ENCODE measurements around the gene ZFYVE28.
"Not testable (repeated sequence)": the region's sequence is repeated elsewhere in the genome, so short reads cannot be mapped to it uniquely, and the experiment has no call there.

ZFYVE28 gene

DNA sequence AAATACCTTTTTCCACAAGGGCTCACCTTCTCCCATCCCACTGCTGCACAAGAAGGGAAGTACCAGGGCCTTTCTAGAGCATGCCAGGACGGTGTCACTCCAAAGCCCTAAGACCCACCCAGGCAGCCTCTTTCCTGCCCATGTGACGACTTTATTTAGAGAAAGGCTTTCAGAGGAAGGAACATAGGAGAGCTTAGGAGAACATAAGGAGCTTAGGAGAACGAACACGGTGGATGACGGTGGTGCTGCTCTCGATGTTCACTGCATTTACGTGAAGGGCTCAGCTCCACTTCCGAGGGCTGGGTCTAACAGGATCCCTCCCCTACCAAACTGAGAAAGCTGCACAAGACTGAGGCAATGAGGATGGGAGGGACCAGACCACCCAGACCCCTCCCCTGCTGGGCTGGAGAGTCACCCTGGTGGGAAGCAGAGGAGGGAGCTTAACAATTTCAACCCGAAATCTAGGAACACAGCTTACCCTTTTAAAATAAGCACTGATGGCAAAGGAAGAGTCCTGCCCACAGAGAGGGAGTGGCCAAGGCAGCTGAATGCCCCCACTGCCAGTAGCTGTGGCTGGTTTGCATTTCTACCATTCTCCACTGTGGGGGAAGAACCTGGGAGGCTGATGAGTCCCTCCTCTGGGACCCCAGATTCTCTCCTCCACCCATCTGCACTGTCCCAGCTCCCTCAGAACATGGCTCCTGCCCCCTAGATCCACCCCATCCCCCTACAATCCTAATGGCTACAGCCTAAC, 29.8 kb downstream of the ZFYVE28 start:
- no peak for DNase-seq

GRCh38 chr4:2387829-2388228, 30.6 kb downstream of the ZFYVE28 start:
- no peak for DNase-seq

DNA sequence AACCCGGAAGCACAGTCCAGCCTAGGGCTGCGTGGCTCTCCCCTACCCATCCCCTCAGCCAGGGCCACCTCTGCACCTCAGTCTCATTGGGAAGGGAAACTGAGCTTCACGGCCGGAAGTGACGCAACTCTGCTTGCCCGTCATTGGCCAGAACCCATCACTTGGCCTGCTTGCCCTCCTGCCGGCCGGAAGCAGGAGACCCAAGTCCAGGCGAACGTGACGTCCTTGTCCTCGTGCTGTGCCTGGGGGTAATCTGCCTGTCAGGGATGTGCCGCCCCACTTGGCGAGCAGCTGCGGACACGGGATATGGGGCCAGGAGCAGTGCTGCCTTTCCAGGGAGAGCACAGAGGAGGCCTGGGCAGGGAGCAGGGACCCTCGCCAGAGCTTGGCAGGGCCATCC, 31.2 kb downstream of the ZFYVE28 start:
- DNase-seq: no peak

DNA sequence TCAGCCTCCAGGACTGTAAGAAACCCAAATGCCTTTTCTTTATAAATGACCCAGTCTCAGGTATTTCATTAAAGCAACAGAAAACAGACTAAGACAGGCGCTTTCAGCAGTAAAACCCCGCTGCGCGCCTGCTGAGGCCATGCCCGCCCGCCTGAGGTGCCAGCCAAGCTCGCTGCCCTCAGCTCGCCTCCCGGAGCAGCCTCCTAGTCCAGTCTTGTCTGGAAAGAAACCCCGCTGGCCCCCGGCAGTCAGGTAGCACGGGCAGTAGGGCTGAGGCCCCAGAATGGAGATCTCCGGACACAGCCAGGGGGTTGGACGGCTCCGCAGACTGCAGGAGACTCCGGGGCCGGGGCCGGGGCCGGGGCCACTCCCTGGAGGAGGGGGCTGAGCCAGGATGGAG, 31.7 kb downstream of the ZFYVE28 start:
- DNase-seq: no peak

GRCh38 chr4:2385516-2385915, 32.9 kb downstream of the ZFYVE28 start:
- no peak for DNase-seq

- no peak for DNase-seq
Observed at GRCh38 chr4:2384245-2384644, 34.2 kb downstream of the ZFYVE28 start.

- DNase-seq: no peak
Observed at GRCh38 chr4:2383760-2384159, 34.7 kb downstream of the ZFYVE28 start.

GRCh38 chr4:2383220-2383631, 35.2 kb downstream of the ZFYVE28 start:
- not testable (repeated sequence) for DNase-seq

DNA sequence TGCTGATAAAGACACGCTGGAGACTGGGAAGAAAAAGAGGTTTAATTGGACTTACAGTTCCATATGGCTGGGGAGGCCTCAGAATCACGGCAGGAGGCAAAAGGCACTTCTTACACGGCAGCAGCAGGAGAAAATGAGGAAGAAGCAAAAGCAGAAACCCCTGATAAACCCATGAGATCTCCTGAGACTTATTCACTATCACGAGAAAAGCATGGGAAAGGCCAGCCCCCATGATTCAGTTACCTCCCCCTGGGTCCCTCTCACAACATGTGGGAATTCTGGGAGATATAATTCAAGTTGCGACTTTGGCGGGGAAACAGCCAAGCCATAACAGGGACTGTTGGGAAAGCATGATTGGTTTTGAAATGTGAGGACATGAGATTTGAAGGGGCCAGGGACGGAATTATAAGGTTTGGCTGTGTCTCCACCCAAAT, 35.7 kb downstream of the ZFYVE28 start:
- not testable (repeated sequence) for DNase-seq

- not testable (repeated sequence) for DNase-seq
Observed at GRCh38 chr4:2380589-2380988, 37.9 kb downstream of the ZFYVE28 start.

DNA sequence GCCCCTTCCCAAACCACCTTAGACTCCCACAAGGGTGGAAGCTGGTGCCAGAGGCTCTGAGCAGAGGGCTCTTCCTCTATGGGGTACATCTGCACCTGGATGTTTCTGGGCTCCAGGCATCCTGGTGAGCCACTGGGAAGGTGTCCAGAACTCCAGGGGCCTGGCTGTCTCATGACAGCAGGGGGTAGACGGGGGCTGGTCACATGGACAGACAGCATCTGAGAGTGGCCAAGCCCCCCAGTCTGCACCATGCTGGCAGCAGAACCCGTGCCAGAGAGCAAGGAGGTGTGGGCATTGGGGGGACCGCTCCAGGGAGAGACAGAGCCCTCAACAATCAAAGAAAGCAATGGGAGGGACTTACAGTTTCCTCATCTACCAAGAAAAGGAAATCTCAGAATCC, 39.5 kb downstream of the ZFYVE28 start:
- no peak for DNase-seq

GRCh38 chr4:2378401-2378800, 40.0 kb downstream of the ZFYVE28 start:
- no peak for DNase-seq

GRCh38 chr4:2377241-2377640, 41.2 kb downstream of the ZFYVE28 start:
- DNase-seq: no peak

DNA sequence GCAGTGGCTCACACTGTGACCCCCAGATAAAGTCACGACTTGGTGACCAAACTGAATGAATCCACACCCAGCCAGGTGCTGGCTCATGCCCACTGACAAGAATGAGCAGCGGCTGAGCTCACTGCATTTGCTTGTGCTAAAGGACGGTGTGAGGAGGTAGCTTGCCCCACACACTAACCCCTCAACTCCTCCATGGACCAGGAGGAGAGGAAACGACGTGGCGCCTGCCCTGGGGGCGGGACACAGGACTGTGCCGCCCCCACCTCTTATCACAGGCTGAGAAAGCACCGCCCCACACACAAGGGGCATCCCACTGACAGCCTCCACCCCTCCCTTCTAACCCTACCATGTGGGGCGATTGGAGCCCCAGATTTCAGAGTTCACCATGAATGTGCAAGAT, 43.0 kb downstream of the ZFYVE28 start:
- no peak for DNase-seq

DNA sequence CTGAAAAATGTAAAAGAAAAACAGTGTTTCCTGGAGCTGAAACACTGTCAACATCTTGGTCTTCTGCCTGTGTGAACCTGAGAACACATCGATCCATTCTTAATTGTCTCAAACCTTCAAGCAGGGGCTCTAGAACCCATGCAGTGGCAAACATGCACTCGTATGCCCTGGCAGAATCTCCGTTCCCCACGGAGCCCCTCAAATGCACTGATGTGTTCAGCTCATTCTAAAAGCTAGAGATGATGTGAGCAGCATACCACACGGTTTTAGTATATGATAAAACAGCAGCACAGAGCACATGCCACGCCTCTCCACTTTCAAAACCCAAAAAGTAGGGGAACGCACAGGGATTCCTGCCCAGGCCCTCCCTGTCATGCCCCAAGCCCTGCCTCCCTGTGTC, 44.9 kb downstream of the ZFYVE28 start:
- no peak for DNase-seq

DNA sequence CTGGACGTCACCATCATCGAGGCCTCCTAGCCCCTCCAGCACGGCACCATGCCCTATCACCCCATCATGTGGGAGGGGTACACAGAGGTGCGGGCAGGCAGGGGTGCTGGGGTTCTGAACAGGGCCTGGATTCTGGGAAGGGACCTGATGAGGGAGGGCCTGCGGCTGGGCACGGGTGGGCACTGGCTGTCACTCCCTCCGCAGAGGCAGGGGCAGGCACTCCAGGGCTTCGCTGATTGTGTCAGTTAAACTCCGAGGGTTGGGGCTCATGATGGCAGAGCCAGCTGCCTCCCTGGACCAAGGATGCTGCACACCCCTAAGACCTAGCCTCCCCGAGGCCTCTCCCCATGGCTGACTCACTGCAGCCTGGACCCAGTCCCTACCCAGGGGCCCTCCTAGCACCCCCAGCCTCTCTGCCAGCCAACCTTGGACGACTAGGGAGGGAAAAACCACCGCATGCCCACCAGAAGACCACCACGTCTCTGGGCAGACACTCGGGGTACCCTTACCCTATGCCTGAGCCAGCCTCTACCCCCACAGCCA, 45.9 kb downstream of the ZFYVE28 start:
- no peak for DNase-seq

DNA sequence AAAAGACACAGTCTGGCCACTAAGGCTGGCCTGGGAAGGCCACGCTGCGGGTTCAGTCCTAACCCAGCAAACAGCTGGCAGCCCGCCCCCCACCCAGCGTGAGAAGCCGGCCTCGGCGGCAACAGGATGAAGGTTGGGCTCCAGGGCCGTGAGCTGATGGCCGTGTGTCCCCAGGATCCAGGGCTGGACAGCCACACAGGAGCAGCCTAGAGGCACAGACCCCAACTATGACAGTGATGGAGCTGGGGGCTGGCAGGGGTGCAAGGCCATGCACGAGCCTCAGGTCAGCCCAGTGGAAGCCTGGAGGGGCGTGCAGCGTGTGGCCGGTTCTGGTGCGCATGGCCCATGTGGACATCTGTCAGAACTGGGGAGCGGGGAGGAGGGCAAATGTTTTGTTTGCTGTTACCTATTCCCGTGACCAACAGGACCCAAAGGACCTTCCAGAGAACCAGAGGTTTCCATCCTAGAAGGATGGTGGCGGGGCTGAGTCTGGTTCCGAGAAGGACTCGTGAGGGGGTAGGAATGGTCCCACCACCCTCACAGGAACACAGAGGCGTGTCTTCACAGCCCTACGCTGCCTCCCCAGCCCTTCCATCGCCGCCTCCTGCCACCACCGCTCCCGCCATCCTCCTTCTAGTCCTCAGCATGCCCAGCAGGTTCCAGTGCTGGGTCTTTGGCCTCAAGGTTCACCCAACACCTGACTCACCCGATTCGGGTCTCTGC, 46.5 kb downstream of the ZFYVE28 start:
- DNase-seq: no peak

GRCh38 chr4:2370597-2371320, 47.7 kb downstream of the ZFYVE28 start:
- no peak for DNase-seq

GRCh38 chr4:2368746-2369437, 49.6 kb downstream of the ZFYVE28 start:
- no peak for DNase-seq

DNA sequence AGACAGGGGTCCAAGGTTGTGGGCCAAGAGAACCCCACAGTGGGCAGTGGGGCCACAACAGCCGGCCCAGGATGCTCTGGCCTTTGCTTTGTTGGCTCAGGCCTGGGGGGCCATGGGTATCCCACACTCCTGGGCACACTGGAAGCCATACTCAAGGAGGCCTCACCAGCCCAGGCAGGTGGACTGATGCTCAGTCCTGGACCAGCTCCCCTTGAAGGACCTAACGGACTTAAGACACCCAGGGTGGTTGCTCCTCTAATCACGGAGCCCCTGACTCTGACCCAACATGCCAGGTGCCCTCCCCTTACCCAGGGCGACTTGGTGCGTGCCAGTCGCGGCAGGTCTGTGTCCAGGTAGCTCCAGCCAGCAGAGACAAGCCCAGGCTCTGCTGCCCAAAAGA, 50.8 kb downstream of the ZFYVE28 start:
- no peak for DNase-seq

DNA sequence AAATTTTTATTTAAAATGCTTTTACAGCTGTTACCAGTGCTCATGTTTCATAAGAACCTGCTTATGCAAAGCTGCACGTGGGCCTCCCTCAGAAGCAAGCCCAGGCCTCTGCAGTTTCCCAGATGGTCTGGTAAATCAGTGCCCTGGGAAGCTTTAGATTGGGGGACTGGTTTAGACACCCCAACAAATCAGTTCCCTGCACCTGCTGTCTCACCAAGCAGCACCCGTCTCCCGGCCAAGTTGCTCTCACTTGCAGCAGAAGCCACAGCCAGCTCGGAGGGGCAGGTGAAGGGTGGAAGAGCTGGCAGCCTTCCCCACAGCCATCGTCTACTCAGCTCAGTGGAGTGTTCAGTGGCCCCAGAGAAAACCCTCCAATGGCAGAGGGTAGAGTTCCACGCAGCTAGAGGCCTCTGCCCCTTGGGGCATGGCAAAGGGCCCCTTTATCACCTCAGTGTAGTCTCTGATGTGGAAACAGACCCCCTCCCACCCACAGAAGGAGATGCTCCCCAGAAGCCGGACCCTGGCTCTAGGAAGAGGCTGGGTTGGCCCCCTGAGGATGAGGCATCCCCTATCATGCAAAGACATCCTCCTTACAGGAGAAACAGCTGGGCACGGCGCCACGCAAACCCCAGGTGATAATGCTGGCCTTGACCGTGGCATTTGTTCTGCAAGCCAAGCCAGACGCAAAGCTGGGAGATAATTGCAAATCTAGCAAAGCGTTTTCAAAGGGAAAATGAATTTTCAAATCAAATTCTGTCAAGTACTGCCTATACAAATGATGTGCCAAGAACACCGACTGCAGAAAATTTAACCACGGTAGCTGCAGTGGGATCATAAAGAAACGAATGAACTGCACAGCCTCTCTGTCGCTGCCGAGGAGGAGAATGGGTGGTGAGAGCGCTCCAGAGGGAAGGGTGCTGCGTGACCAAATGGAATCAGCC, 51.9 kb downstream of the ZFYVE28 start:
- no peak for DNase-seq

GRCh38 chr4:2365913-2366210, 52.6 kb downstream of the ZFYVE28 start:
- DNase-seq: no peak
